ENCODE data around the gene ZDHHC14. TPM values are rescaled to one million over a fixed set of nuclear protein-coding genes. Genes with fewer than 3 reads are reported as not detected.

The ZDHHC14 gene
- total RNA-seq, 1 donor from 2014 or later: 26.1 TPM

GRCh38 chr6:157685596-157686280, 304.7 kb downstream of the ZDHHC14 start:
- TF ChIP-seq CTCF (IDR thresholded peaks at IDR 0.05; ENCODE audit: unreplicated experiment): no peak
- Mint-ChIP-seq H3K36me3 (ENCODE audit: low read depth, unreplicated experiment) (peaks cover 3% of the 10 kb centered on the region), H3K4me3 (ENCODE audit: unreplicated experiment) (no peak overlapping the region), H3K9me3 (ENCODE audit: unreplicated experiment) (no peaks in the 10 kb centered on the region), H3K4me1 (ENCODE audit: unreplicated experiment) (peaks cover 14% of the 10 kb centered on the region), H3K27me3 (ENCODE audit: unreplicated experiment) (peaks cover 8% of the 10 kb centered on the region), H3K27ac (ENCODE audit: unreplicated experiment) (no peak overlapping the region)
- no peak for DNase-seq (ENCODE audit: low spot score)

GRCh38 chr6:157688275-157688959, 307.4 kb downstream of the ZDHHC14 start:
- H3K4me3 Mint-ChIP-seq (ENCODE audit: unreplicated experiment): no peak overlapping the region
- H3K27me3 Mint-ChIP-seq (ENCODE audit: unreplicated experiment): peaks cover 15% of the 10 kb centered on the region
- DNase-seq (ENCODE audit: low spot score): no peak
- TF ChIP-seq CTCF (IDR thresholded peaks at IDR 0.05; ENCODE audit: unreplicated experiment): no peak
- H3K36me3 Mint-ChIP-seq (ENCODE audit: low read depth, unreplicated experiment): peaks cover 6% of the 10 kb centered on the region
- no peaks in the 10 kb centered on the region for H3K9me3 Mint-ChIP-seq (ENCODE audit: unreplicated experiment)
- H3K4me1 Mint-ChIP-seq (ENCODE audit: unreplicated experiment): peaks cover 22% of the 10 kb centered on the region
- no peak overlapping the region for H3K27ac Mint-ChIP-seq (ENCODE audit: unreplicated experiment)

DNA sequence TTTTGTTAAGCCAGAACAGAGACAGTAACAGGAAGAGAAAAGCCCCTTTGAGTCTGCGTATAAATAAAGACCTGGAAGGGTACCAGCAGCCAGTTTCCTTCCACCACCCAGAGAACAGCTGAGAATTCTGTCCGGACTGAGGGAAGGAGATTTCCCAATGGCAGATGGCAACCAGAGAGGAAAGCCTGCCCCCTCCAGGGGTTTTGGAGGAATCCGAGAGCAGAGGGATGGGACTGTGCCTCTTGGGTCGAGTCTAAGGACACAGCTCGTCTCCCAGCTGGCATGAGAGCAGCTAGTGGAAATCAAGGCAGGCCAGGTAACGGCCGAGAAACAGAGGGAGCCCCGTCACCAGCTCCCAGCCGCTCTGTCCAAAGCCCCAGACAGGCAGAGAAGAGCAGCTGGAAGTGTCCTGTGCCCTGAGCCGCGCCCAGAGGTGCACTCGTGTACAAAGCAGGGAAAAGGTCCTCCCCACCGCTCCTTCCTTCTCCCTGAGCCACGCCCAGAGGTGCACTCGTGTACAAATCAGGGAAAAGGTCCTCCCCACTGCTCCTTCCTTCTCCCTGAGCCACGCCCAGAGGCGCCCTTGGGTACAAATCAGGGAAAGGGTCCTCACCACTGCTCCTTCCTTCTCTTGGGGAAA, 308.1 kb downstream of the ZDHHC14 start:
- TF ChIP-seq CTCF (IDR thresholded peaks at IDR 0.05; ENCODE audit: unreplicated experiment): no peak
- Mint-ChIP-seq H3K9me3 (ENCODE audit: unreplicated experiment) (no peaks in the 10 kb centered on the region), H3K4me1 (ENCODE audit: unreplicated experiment) (peaks cover 29% of the 10 kb centered on the region), H3K27ac (ENCODE audit: unreplicated experiment) (no peak overlapping the region), H3K27me3 (ENCODE audit: unreplicated experiment) (peaks cover 17% of the 10 kb centered on the region), H3K36me3 (ENCODE audit: low read depth, unreplicated experiment) (peaks cover 6% of the 10 kb centered on the region), H3K4me3 (ENCODE audit: unreplicated experiment) (no peak overlapping the region)
- peak; percentile 40 for DNase-seq (ENCODE audit: low spot score)

GRCh38 chr6:157689875-157690274, 308.9 kb downstream of the ZDHHC14 start:
- DNase-seq (ENCODE audit: low spot score): no peak
- no peak overlapping the region for H3K4me3 Mint-ChIP-seq (ENCODE audit: unreplicated experiment)
- no peak overlapping the region for H3K27ac Mint-ChIP-seq (ENCODE audit: unreplicated experiment)
- H3K9me3 Mint-ChIP-seq (ENCODE audit: unreplicated experiment): no peaks in the 10 kb centered on the region
- peaks cover 6% of the 10 kb centered on the region for H3K36me3 Mint-ChIP-seq (ENCODE audit: low read depth, unreplicated experiment)
- peaks cover 36% of the 10 kb centered on the region for H3K4me1 Mint-ChIP-seq (ENCODE audit: unreplicated experiment)
- no peak for TF ChIP-seq CTCF (IDR thresholded peaks at IDR 0.05; ENCODE audit: unreplicated experiment)
- H3K27me3 Mint-ChIP-seq (ENCODE audit: unreplicated experiment): peaks cover 19% of the 10 kb centered on the region
